Measurements from ENCODE around the gene NEUROD6. TPM values are rescaled to one million over a fixed set of nuclear protein-coding genes. Genes with fewer than 3 reads are reported as not detected.

The NEUROD6 gene
- total RNA-seq, 2 experiments from 2014 or later, result not detected

DNA sequence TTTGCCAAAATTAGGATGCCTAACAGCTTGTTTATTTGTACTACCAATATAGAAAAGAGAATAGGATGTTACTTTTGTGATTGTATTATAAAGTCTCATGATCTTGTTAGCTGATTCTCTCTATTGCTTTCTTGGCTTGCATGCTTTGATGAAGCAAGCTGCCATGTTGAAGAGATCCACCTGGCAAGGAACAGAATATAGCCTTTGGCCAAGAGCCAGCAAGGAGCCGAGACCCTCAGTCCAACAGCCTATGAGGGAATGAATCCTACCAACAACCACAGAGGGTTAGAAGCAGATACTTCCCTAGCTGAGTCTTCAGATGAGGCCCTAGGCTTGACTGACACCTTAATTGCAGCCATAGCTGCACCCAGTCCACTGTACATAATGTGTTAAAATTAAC is 41.2 kb downstream of the NEUROD6 start:
- H3K27ac Mint-ChIP-seq, result no peak overlapping the region
- H3K36me3 Mint-ChIP-seq (ENCODE audit: low read depth), result no peaks in the 10 kb centered on the region

GRCh38 chr7:31290601-31291000 is 49.9 kb downstream of the NEUROD6 start:
- no peak for DNase-seq
- Mint-ChIP-seq H3K4me1 (ENCODE audit: low read depth) (no peaks in the 10 kb centered on the region), H3K9me3 (no peaks in the 10 kb centered on the region), H3K4me3 (no peak overlapping the region), H3K36me3 (ENCODE audit: low read depth) (no peaks in the 10 kb centered on the region), H3K27me3 (ENCODE audit: low read depth) (no peaks in the 10 kb centered on the region), H3K27ac (no peak overlapping the region)
- CTCF ChIA-PET, result interaction anchor here (0.7 kb wide), 1 partner anchor 500 kb away, joined by 3 read pairs; no protein-coding TSS in a partner anchor
- intact Hi-C loops (cut with micrococcal nuclease), result no loop called here

More for the DNA sequence above, 41.2 kb downstream of the NEUROD6 start:
- no peaks in the 10 kb centered on the region for H3K4me1 Mint-ChIP-seq (ENCODE audit: low read depth)
- CTCF ChIA-PET, result interaction anchor here (0.7 kb wide), 1 partner anchor 271 kb away, joined by 3 read pairs; no protein-coding TSS in a partner anchor
- no peaks in the 10 kb centered on the region for H3K27me3 Mint-ChIP-seq (ENCODE audit: low read depth)
- no peak overlapping the region for H3K4me3 Mint-ChIP-seq
- no peak for DNase-seq
- H3K9me3 Mint-ChIP-seq, result peaks cover 2% of the 10 kb centered on the region
- intact Hi-C loops (cut with micrococcal nuclease), result no loop called here

Other genes with a start within 250 kb of the NEUROD6 start
- not detected for gene ITPRID1, start 173.4 kb upstream of the NEUROD6 start, total RNA-seq